NCI-H1048 (cell line): ENCODE measurements around the gene ROR2.

ENCODE experiments used
- DNase-seq: peaks from one replicate; lab custom pipeline; 2025; lab: John Stamatoyannopoulos, UW

The ROR2 gene

GRCh38 chr9:91515074-91515687, 434.8 kb downstream of the ROR2 start:
- no peak for DNase-seq
